Loucy (cell line): ENCODE results near the gene FAHD1.

ENCODE experiments used
- H2AFZ ChIP-seq: fragments of 200-600 bp; sonication (generic); 2 replicates; pipeline ENCODE4 v1.6.0; 2016; ENCODE audit warnings: antibody characterized with exemption, mild to moderate bottlenecking, low read length, moderate library complexity
- H3F3A ChIP-seq: fragments of 200-600 bp; 2 replicates; pipeline ENCODE4 v1.6.0; 2016; ENCODE audit warnings: antibody characterized with exemption, low read depth, mild to moderate bottlenecking
- H3K27me3 ChIP-seq: fragments of 200-600 bp; sonication (generic); 2 replicates; pipeline ENCODE4 v1.6.1; 2014; ENCODE audit warnings: low read length, mild to moderate bottlenecking; ENCODE audit not compliant: insufficient read depth, poor library complexity, severe bottlenecking
- H3K36me3 ChIP-seq: fragments of 200-600 bp; sonication (generic); 2 replicates; pipeline ENCODE4 v1.6.1; 2016; ENCODE audit warnings: low read length; ENCODE audit not compliant: insufficient read depth
- H3K4me1 ChIP-seq: fragments of 200-600 bp; sonication (generic); 2 replicates; pipeline ENCODE4 v1.5.1; 2014; ENCODE audit warnings: low read length, mild to moderate bottlenecking; ENCODE audit not compliant: insufficient read depth, poor library complexity, severe bottlenecking
- H3K4me2 ChIP-seq: fragments of 200-600 bp; sonication (generic); 2 replicates; pipeline ENCODE4 v1.6.0; 2014; ENCODE audit warnings: antibody characterized with exemption, low read length, low read depth, mild to moderate bottlenecking; ENCODE audit not compliant: poor library complexity, severe bottlenecking
- H3K4me3 ChIP-seq: fragments of 200-600 bp; sonication (generic); 2 replicates; pipeline ENCODE4 v1.5.1; 2014; ENCODE audit warnings: low read length, mild to moderate bottlenecking, mixed read lengths; ENCODE audit not compliant: poor library complexity, severe bottlenecking
- H3K79me2 ChIP-seq: fragments of 200-600 bp; sonication (generic); 2 replicates; pipeline ENCODE4 v1.6.1; 2014; ENCODE audit warnings: low read length; ENCODE audit not compliant: insufficient read depth
- H3K9ac ChIP-seq: fragments of 200-600 bp; sonication (generic); 2 replicates; pipeline ENCODE4 v1.6.0; 2014; ENCODE audit warnings: mild to moderate bottlenecking, low read depth, low read length, moderate library complexity; ENCODE audit not compliant: poor library complexity, severe bottlenecking
- H3K9me2 ChIP-seq: fragments of 200-600 bp; sonication (generic); replicated peaks from 2 replicates; pipeline ENCODE4 v1.6.1; 2016; ENCODE audit warnings: low read depth, low read length, mixed read lengths
- H3K9me3 ChIP-seq: fragments of 200-600 bp; sonication (generic); 2 replicates; pipeline ENCODE4 v1.6.1; 2014; ENCODE audit warnings: mild to moderate bottlenecking, antibody characterized with exemption, low read length, low read depth; ENCODE audit not compliant: insufficient read depth
- H4K20me1 ChIP-seq: fragments of 200-600 bp; sonication (generic); 2 replicates; pipeline ENCODE4 v1.6.0; 2014; ENCODE audit warnings: antibody characterized with exemption, low read length, mild to moderate bottlenecking; ENCODE audit not compliant: insufficient read depth, poor library complexity, severe bottlenecking
- EZH2phosphoT487 ChIP-seq: fragments of 200-600 bp; IDR thresholded peaks from 2 replicates; pipeline ENCODE4 v1.6.1; 2018; ENCODE audit warnings: antibody characterized with exemption, mild to moderate bottlenecking, moderate library complexity, borderline replicate concordance
- TF ChIP-seq, protein P1 (sequence below): fragments of 200-600 bp; sonication (generic); conservative IDR thresholded peaks from 2 replicates; pipeline ENCODE4 v1.5.1; 2014; ENCODE audit warnings: mild to moderate bottlenecking, antibody characterized with exemption, low read length

The FAHD1 gene

DNA sequence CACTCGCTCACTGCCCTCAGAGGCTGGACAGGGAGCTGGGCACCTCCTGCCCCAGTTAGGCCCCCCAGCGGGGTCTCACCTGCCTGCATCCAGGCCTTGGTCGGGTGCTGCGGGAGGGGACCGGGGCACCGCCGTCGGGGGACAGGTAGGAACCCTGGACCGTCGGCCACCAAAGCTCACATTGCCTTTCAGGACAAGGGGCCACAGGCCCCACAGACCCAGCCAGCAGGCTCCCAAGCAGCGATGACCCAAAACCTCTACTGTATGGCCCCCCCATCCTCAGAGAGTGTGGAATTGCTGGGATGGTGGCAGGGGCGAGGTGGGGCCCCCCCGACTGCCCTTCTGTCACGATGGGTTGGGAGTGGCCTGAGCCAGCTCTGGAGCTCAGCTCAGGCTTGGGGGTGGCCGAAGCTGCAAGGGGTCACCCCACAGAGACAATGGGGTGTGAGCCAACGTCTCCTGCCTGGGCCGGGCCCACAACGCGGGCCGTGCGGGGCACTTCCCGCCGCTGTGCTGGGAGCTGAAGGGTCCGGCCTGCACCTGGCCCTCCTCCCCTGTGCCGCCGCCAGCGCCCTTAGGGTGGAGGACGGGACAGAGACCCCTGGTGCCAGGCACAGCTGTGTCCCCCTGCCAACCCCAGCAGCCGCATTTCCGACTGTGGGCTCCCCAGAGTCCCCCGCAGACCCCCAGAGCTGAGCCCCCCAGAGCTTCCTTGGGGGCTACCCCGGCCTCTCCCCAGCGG, 34.0 kb upstream of the FAHD1 start:
- Histone ChIP-seq H3K4me3 (no peak overlapping the region), H3K4me2 (no peak overlapping the region), H3K4me1 (no peaks in the 10 kb centered on the region), H3K9me2 (no peaks in the 10 kb centered on the region), H3K79me2 (no peaks in the 10 kb centered on the region), H3K9me3 (no peaks in the 10 kb centered on the region), H3K36me3 (no peaks in the 10 kb centered on the region), H4K20me1 (no peaks in the 10 kb centered on the region), H3F3A (no peaks in the 10 kb centered on the region), H3K27me3 (no peaks in the 10 kb centered on the region), H2AFZ (no peak overlapping the region), H3K9ac (no peak overlapping the region)
- TF ChIP-seq, protein P1, sequence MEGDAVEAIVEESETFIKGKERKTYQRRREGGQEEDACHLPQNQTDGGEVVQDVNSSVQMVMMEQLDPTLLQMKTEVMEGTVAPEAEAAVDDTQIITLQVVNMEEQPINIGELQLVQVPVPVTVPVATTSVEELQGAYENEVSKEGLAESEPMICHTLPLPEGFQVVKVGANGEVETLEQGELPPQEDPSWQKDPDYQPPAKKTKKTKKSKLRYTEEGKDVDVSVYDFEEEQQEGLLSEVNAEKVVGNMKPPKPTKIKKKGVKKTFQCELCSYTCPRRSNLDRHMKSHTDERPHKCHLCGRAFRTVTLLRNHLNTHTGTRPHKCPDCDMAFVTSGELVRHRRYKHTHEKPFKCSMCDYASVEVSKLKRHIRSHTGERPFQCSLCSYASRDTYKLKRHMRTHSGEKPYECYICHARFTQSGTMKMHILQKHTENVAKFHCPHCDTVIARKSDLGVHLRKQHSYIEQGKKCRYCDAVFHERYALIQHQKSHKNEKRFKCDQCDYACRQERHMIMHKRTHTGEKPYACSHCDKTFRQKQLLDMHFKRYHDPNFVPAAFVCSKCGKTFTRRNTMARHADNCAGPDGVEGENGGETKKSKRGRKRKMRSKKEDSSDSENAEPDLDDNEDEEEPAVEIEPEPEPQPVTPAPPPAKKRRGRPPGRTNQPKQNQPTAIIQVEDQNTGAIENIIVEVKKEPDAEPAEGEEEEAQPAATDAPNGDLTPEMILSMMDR: no peak
- no peak for TF ChIP-seq EZH2phosphoT487

DNA sequence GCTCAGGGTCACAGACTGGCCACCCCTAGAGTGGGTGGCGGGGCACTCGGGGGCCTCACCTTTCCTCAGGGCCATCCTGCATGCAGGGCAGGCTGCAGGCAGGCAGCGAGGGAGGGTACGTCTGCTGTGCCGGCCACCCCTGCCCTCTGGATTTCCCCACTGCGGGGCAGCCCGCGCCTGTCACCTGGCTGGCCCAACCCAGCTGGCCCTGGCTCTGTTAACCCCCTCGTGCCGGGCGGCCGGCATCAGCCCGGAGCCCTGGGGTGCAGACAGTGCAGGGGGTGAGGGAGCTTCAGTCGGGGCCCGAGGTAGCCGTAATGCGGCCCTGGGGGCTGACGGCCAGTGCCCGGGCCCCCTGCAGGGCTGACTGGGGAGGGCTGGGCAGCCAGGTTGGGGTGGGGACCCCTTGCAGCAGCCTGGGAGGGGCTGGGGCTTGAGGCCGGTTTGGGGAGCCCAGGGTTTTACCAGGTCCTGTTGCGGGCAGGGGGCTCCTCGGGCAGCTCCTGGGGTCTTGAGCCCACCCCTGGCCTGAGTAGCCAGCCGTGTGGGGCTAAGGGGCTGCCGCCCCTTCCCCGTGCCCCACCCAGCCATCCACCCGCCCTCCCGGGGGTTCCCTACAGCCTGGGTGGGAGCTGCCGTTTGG, 33.3 kb upstream of the FAHD1 start, which contains the start of gene IGFALS:
TSS of gene IGFALS (minus strand) at position 128 of the 643 bp plus-strand sequence. CDS start at position 75, 53 bp downstream.
- H3K36me3 ChIP-seq: no peaks in the 10 kb centered on the region
- no peak within 1 kb of the TSS for H3K9ac ChIP-seq
- no peaks in the 10 kb centered on the region for H3K9me3 ChIP-seq
- no peaks in the 10 kb centered on the region for H3K79me2 ChIP-seq
- TF ChIP-seq, protein P1: no peak
- no peak for TF ChIP-seq EZH2phosphoT487
- H3K27me3 ChIP-seq: no peaks in the 10 kb centered on the region
- H3K4me1 ChIP-seq: no peaks in the 10 kb centered on the region
- no peaks in the 10 kb centered on the region for H3K9me2 ChIP-seq
- no peak within 1 kb of the TSS for H3K4me3 ChIP-seq
- H3F3A ChIP-seq: no peaks in the 10 kb centered on the region
- H2AFZ ChIP-seq: no peak within 1 kb of the TSS
- H3K4me2 ChIP-seq: no peak within 1 kb of the TSS
- no peaks in the 10 kb centered on the region for H4K20me1 ChIP-seq

DNA sequence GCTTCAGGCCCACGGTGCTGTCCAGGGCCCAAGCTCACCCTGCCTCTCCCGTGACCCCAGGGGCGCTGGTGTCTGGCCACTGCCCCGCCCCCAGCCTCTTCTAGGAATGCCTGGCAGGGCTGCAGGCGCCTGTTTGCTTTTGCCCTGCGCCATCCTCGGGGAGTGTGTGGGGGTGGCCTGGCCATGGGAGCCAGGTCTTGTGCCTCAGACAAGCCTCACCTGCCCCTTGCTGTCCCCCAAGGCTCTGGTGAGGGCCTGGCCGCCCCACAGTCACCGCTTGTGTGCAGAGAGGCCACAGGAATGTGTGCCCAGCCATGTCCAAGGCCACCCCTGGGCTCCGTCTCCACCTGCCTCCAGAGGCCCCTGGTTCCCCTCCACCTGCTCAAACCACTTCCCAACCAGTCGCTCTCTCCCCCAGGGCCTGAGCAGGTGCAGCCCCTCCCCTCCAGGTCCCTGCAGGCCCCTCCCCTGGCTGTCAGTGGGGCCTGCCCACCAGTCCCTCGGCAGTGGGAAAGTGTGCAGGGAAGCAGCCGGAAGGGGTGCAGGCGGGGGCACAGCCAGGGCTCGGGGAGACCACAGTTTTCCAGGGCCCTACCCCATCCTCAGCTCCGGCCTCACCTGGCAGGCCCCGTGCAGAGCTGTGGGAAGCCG, 32.7 kb upstream of the FAHD1 start:
- Histone ChIP-seq H3K79me2 (no peaks in the 10 kb centered on the region), H4K20me1 (no peaks in the 10 kb centered on the region), H3K4me2 (no peak overlapping the region), H3K36me3 (no peaks in the 10 kb centered on the region), H2AFZ (no peak overlapping the region), H3K4me3 (no peak overlapping the region), H3K9ac (no peak overlapping the region), H3K9me3 (no peaks in the 10 kb centered on the region), H3K4me1 (no peaks in the 10 kb centered on the region), H3K27me3 (no peaks in the 10 kb centered on the region), H3K9me2 (no peaks in the 10 kb centered on the region), H3F3A (no peaks in the 10 kb centered on the region)
- TF ChIP-seq, protein P1: no peak
- TF ChIP-seq EZH2phosphoT487: no peak
